OCI-LY1 (cell line): ENCODE data around the gene HMCN2.

Experiments
- CTCF ChIP-seq: fragments of 200-600 bp; sonication (generic), shearing (Covaris generic); IDR thresholded peaks from 2 replicates; pipeline ENCODE4 v1.5.1; 2017; ENCODE audit warnings: mild to moderate bottlenecking, antibody characterized with exemption, low read length, moderate library complexity, mixed read lengths
- EZH2 ChIP-seq: fragments of 200-600 bp; sonication (generic), shearing (Covaris generic); IDR thresholded peaks from 2 replicates; pipeline ENCODE4 v1.8.0; 2017; ENCODE audit warnings: borderline replicate concordance, mixed run types, mild to moderate bottlenecking, antibody characterized with exemption, low read length, moderate library complexity, mixed read lengths

- TF ChIP-seq CTCF (no peak), EZH2 (no peak)
These were observed 216.9 kb downstream of the HMCN2 start for GRCh38 chr9:130482463-130482862.
